AG04450 (cell line): ENCODE measurements around the gene COL8A1. TPM values are rescaled to one million over a fixed set of nuclear protein-coding genes. Genes with fewer than 3 reads are reported as not detected.

Experiments
- CTCF ChIA-PET: fragments of 300-600, 350-600 bp; formaldehyde crosslinking; extraction: SDS; loops from one replicate; lab custom pipeline; 2022; ENCODE audit warnings: antibody characterized with exemption, inconsistent platforms; lab: Charles Lee
- POLR2A ChIA-PET: fragments of 350-600 bp; formaldehyde crosslinking; extraction: SDS; loops from one replicate; lab custom pipeline; 2021; ENCODE audit warnings: antibody characterized with exemption, inconsistent platforms; lab: Yijun Ruan, JAX
- DNase-seq: peaks from one replicate; pipeline ENCODE4 v3.0.0-alpha.2; 2011; ENCODE audit warnings: low read depth, low spot score
- H3K27ac ChIP-seq: one replicate; pipeline ENCODE4 v1.5.1; 2012; ENCODE audit warnings: low read depth, low read length, control low read depth
- H3K27me3 ChIP-seq: one replicate; pipeline ENCODE4 v1.6.0; 2012; ENCODE audit warnings: low read length; ENCODE audit not compliant: control insufficient read depth, insufficient read depth
- H3K4me3 ChIP-seq: 2 replicates; pipeline ENCODE4 v1.5.1; 2011; ENCODE audit warnings: mild to moderate bottlenecking, low read depth, low read length, control low read depth
- H3K9me3 ChIP-seq: 2 replicates; pipeline ENCODE4 v1.5.1; 2012; ENCODE audit warnings: low read length; ENCODE audit not compliant: control insufficient read depth, insufficient read depth
- polyA plus RNA-seq: library from polyadenylated mRNA; depleted of rRNA; stranded (reverse); fragments of >200 nt; gene quantifications from 2 replicates; pipeline ENCODE4 v1.2.3, GENCODE V29; 2011; rRNA removed
- TF ChIP-seq, protein P1 (sequence below): IDR thresholded peaks from 2 replicates; pipeline ENCODE4 v1.5.1; 2011; ENCODE audit warnings: low read depth, low read length, control low read depth, inconsistent platforms

COL8A1 gene
- polyA plus RNA-seq, 1 experiment = 101 TPM

GRCh38 chr3:99845331-99845730 lies 206.9 kb downstream of the COL8A1 start:
- ChIA-PET CTCF (interaction anchor here (2.5 to 2.6 kb wide), 3 partner anchors 12 to 410 kb away, joined by 8 to 56 read pairs (median 49); no protein-coding TSS in a partner anchor), POLR2A (no interaction called here)
- H3K4me3 ChIP-seq = no peak overlapping the region
- H3K27ac ChIP-seq = no peak overlapping the region
- H3K27me3 ChIP-seq = no peaks in the 10 kb centered on the region
- no peak for DNase-seq
- TF ChIP-seq, protein P1, sequence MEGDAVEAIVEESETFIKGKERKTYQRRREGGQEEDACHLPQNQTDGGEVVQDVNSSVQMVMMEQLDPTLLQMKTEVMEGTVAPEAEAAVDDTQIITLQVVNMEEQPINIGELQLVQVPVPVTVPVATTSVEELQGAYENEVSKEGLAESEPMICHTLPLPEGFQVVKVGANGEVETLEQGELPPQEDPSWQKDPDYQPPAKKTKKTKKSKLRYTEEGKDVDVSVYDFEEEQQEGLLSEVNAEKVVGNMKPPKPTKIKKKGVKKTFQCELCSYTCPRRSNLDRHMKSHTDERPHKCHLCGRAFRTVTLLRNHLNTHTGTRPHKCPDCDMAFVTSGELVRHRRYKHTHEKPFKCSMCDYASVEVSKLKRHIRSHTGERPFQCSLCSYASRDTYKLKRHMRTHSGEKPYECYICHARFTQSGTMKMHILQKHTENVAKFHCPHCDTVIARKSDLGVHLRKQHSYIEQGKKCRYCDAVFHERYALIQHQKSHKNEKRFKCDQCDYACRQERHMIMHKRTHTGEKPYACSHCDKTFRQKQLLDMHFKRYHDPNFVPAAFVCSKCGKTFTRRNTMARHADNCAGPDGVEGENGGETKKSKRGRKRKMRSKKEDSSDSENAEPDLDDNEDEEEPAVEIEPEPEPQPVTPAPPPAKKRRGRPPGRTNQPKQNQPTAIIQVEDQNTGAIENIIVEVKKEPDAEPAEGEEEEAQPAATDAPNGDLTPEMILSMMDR = no peak
- no peaks in the 10 kb centered on the region for H3K9me3 ChIP-seq

DNA sequence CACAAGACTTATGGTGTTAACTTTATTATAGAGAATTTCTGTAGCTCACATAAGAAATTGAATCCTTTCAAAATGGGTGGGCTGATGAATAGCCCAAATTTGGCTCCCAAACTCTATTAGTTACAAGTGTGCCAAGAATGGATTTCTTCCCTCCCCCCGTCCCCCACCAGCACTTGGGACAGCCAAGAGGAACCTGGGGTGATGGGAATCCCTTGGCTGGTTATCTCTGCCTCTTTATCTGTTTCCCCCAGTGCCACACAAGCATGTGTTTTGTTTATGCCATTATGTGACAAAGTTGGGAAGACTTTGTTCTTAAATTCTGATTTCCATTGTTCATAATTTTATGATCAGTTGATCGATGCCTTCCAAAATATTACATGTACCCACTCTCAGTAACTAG lies 207.6 kb downstream of the COL8A1 start:
- TF ChIP-seq, protein P1 = no peak
- POLR2A ChIA-PET = interaction anchor here (0.6 kb wide), 1 partner anchor 213 kb away, joined by 3 read pairs; no protein-coding TSS in a partner anchor

GRCh38 chr3:99846477-99847160 lies 208.2 kb downstream of the COL8A1 start:
- ChIA-PET POLR2A (interaction anchor here (0.6 to 0.9 kb wide), 2 partner anchors 212 to 414 kb away, joined by 3 to 4 read pairs; partner anchors contain the start of gene TBC1D23), CTCF (interaction anchor here (0.6 to 2.5 kb wide), 4 partner anchors 13 to 407 kb away, joined by 3 to 14 read pairs (median 6); no protein-coding TSS in a partner anchor)
- Histone ChIP-seq H3K4me3 (no peak overlapping the region), H3K27me3 (no peaks in the 10 kb centered on the region), H3K27ac (no peak overlapping the region), H3K9me3 (no peaks in the 10 kb centered on the region)
- no peak for DNase-seq
- TF ChIP-seq, protein P1 = no peak

More for the DNA sequence above, 207.6 kb downstream of the COL8A1 start:
- no peak for DNase-seq
- Histone ChIP-seq H3K9me3 (no peaks in the 10 kb centered on the region), H3K27me3 (no peaks in the 10 kb centered on the region), H3K27ac (no peak overlapping the region), H3K4me3 (no peak overlapping the region)
- CTCF ChIA-PET = interaction anchor here (1.1 to 2.5 kb wide), 2 partner anchors 12 to 408 kb away, joined by 3 to 14 read pairs; no protein-coding TSS in a partner anchor

GRCh38 chr3:99848433-99848832 lies 210.0 kb downstream of the COL8A1 start:
- no peak overlapping the region for H3K4me3 ChIP-seq
- TF ChIP-seq, protein P1 = no peak
- no peak for DNase-seq
- no peaks in the 10 kb centered on the region for H3K9me3 ChIP-seq
- CTCF ChIA-PET = interaction anchor here (2.5 kb wide), 1 partner anchor 406 kb away, joined by 14 read pairs; no protein-coding TSS in a partner anchor
- POLR2A ChIA-PET = no interaction called here
- no peaks in the 10 kb centered on the region for H3K27me3 ChIP-seq
- H3K27ac ChIP-seq = no peak overlapping the region

Other genes starting within 250 kb of the COL8A1 start
- gene CMSS1, start 179.3 kb downstream of the COL8A1 start, polyA plus RNA-seq = 11.9 and 15.7 TPM in 2 replicates